ENCODE results near the gene BCAP29. TPM values are rescaled to one million over a fixed set of nuclear protein-coding genes. Genes with fewer than 3 reads are reported as not detected.

BCAP29 gene
- total and polyA plus RNA-seq, 9 of the 15 experiments (the other 6 are each of a cell fraction or from before 2014, with no cell fraction given) = 63.4 to 137 (median 79.7) TPM

- BruUV-seq (replicated peaks) = no TSS peak
- CTCF ChIA-PET (ENCODE audit: low intra/inter-chr PET ratio) = no interaction called here
- WGBS (ENCODE audit: insufficient coverage, low coverage, missing lambda C conversion rate) = 50% methylated on average over 2 of the region's 2 CpGs
Observed at GRCh38 chr7:107538001-107538400, 42.0 kb upstream of the BCAP29 start.

More at GRCh38 chr7:107538001-107538400, 42.0 kb upstream of the BCAP29 start:
- Histone ChIP-seq H3K9me3 (replicated peaks; ENCODE audit: control insufficient read depth, insufficient read depth, low read depth, low read length) (no peaks in the 10 kb centered on the region), H3K27ac (ENCODE audit: extremely low read depth, low read depth, low read length) (no peak overlapping the region), H4K20me1 (replicated peaks; ENCODE audit: control insufficient read depth, insufficient read depth, low read length) (no peaks in the 10 kb centered on the region), H3K36me3 (ENCODE audit: control insufficient read depth, insufficient read depth, low read length) (peaks cover 26% of the 10 kb centered on the region; the same call in 2 of the 3 replicates), H3K9me1 (ENCODE audit: control insufficient read depth, insufficient read depth, low read length) (no peaks in the 10 kb centered on the region), H3K79me2 (ENCODE audit: control insufficient read depth, insufficient read depth, low read length) (peaks cover 7% of the 10 kb centered on the region; the same call in 2 of the 3 replicates), H3K9ac (ENCODE audit: insufficient read depth in 1 of 2, low read depth in 2 of 2, low read length in 2 of 2) (no peak overlapping the region), H3K4me2 (ENCODE audit: insufficient read depth, low read length) (no peak overlapping the region), H3K4me1 (replicated peaks in 1 of 2; ENCODE audit: control insufficient read depth in 2 of 2, insufficient read depth in 2 of 2, low read length in 2 of 2) (no peaks in the 10 kb centered on the region), H2AFZ (ENCODE audit: low read depth, low read length) (no peak overlapping the region), H3K27me3 (ENCODE audit: control insufficient read depth in 2 of 2, insufficient read depth in 2 of 2, low read length in 2 of 2) (no peaks in the 10 kb centered on the region), H3K4me3 (no peak overlapping the region)
- no peak for FAIRE-seq
- TF ChIP-seq PRMT5 (CRISPR knock-in tag; IDR thresholded peaks at IDR 0.05) (no peak), NFRKB (IDR thresholded peaks at IDR 0.05; ENCODE audit: low read depth) (no peak), RBM14 (IDR thresholded peaks at IDR 0.05; ENCODE audit: borderline replicate concordance, insufficient read depth, low read depth, low read length) (no peak), HDAC8 (tag; IDR thresholded peaks at IDR 0.05) (no peak), ZNF707 (CRISPR knock-in tag; conservative IDR thresholded peaks at IDR 0.05) (no peak), BRF1 (IDR thresholded peaks at IDR 0.05; ENCODE audit: borderline replicate concordance, extremely low read depth, insufficient read length) (no peak), RERE (CRISPR knock-in tag; IDR thresholded peaks at IDR 0.05; ENCODE audit: borderline replicate concordance) (no peak), ZNF280A (IDR thresholded peaks at IDR 0.05; ENCODE audit: low read depth, partially characterized antibody) (no peak), GABPB1 (CRISPR knock-in tag; IDR thresholded peaks at IDR 0.05) (no peak)
- in situ Hi-C loops (cut with MboI) = no loop called here
- POLR2A ChIA-PET = interaction anchor here (0.8 to 1.2 kb wide), 2 partner anchors 12 to 16 kb away, joined by 3 to 4 read pairs; no protein-coding TSS in a partner anchor
- no peak for ATAC-seq
- intact Hi-C loops (cut with micrococcal nuclease) = no loop called here
- no peak for DNase-seq (ENCODE audit: extremely low read depth in 1 of 4, low spot score in 3 of 4)
